GM12864 (cell line): ENCODE measurements around the gene BRMS1L.

Source experiments
- DNase-seq: peaks from one replicate; pipeline ENCODE4 v3.0.0-alpha.2; 2011; ENCODE audit warnings: low read depth
- H3K4me3 ChIP-seq: 2 replicates; pipeline ENCODE4 v1.5.1; 2011; ENCODE audit warnings: mild to moderate bottlenecking, low read depth, low read length, control low read depth
- TF ChIP-seq, protein P1 (sequence below): IDR thresholded peaks from 2 replicates; pipeline ENCODE4 v1.5.1; 2011; ENCODE audit warnings: low read depth, mild to moderate bottlenecking, moderate library complexity, low read length, control low read depth, inconsistent platforms; ENCODE audit errors: missing control alignments

BRMS1L gene

GRCh38 chr14:35797796-35798195 is 28.3 kb upstream of the BRMS1L start:
- no peak for DNase-seq
- H3K4me3 ChIP-seq = no peak overlapping the region
- TF ChIP-seq, protein P1, sequence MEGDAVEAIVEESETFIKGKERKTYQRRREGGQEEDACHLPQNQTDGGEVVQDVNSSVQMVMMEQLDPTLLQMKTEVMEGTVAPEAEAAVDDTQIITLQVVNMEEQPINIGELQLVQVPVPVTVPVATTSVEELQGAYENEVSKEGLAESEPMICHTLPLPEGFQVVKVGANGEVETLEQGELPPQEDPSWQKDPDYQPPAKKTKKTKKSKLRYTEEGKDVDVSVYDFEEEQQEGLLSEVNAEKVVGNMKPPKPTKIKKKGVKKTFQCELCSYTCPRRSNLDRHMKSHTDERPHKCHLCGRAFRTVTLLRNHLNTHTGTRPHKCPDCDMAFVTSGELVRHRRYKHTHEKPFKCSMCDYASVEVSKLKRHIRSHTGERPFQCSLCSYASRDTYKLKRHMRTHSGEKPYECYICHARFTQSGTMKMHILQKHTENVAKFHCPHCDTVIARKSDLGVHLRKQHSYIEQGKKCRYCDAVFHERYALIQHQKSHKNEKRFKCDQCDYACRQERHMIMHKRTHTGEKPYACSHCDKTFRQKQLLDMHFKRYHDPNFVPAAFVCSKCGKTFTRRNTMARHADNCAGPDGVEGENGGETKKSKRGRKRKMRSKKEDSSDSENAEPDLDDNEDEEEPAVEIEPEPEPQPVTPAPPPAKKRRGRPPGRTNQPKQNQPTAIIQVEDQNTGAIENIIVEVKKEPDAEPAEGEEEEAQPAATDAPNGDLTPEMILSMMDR = no peak

GRCh38 chr14:35806006-35806907 is 19.9 kb upstream of the BRMS1L start:
- TF ChIP-seq, protein P1 = no peak
- no peak for DNase-seq
- no peak overlapping the region for H3K4me3 ChIP-seq

- H3K4me3 ChIP-seq = peak overlapping the region; percentile 71; the same call in 1 of the 2 replicates
- TF ChIP-seq, protein P1 = no peak
- no peak for DNase-seq
Measured at GRCh38 chr14:35807131-35807961, 18.8 kb upstream of the BRMS1L start.

DNA sequence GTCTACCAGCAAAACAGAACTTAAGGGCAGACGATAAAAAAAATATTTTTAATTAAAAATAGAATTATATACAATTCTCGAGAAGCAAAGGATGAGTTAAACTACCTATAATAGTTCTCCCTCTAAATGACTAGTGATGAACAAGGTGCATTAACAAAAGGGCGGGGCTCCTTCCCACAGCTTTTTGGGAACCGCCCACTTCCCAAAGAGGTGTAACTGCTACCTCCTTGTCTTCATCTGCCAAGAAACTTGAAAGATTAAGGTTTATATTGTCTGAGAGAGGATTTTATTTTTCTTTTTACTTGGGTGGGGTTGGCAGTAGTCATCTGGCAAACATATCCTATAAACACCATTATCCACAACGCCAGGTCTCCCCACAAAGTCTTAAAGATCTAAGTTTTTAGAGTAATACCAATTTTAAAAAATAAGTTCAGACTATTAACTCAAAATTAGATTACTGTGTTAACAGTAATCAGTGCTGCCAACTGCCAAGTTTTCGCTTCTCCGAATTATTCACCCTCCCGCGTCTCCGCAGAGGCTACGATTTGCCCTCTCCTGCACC is 18.0 kb upstream of the BRMS1L start:
- H3K4me3 ChIP-seq = peak overlapping the region; percentile 71
- TF ChIP-seq, protein P1 = no peak
- peak; percentile 12 for DNase-seq

GRCh38 chr14:35808638-35809563 is 17.2 kb upstream of the BRMS1L start, which contains the start of gene RALGAPA1:
RALGAPA1 (minus strand) TSS chr14:35809295; CDS start chr14:35808835, 460 bp downstream.
- H3K4me3 ChIP-seq = peak within 1 kb of the TSS; percentile 71
- TF ChIP-seq, protein P1 = peak; percentile 50
- DNase-seq = peak; percentile 96

- TF ChIP-seq, protein P1 = no peak
- no peak overlapping the region; the same call in 1 of the 2 replicates for H3K4me3 ChIP-seq
- DNase-seq = no peak
Measured at GRCh38 chr14:35809597-35809996, 16.5 kb upstream of the BRMS1L start.
